GM12892 (cell line): ENCODE measurements around the gene EFL1. TPM values are rescaled to one million over a fixed set of nuclear protein-coding genes. Genes with fewer than 3 reads are reported as not detected.
A peak's percentile ranks its signal among the peaks of the same experiment; 100 is the strongest.
"Not testable (repeated sequence)": the region's sequence is repeated elsewhere in the genome, so short reads cannot be mapped to it uniquely, and the experiment has no call there.

Source experiments
- DNase-seq: peaks from one replicate; pipeline ENCODE4 v3.0.0; 2011; ENCODE audit not compliant: insufficient read length
- FAIRE-seq: peaks from 2 replicates; lab custom pipeline; 2011; peaks lifted over from hg19 to GRCh38; lab: Jason Lieb, UNC
- POLR2A ChIP-seq: IDR thresholded peaks from 2 replicates; pipeline ENCODE4 v1.6.1; 2011; ENCODE audit warnings: low read depth, low read length, control low read depth
- POLR2AphosphoS5 ChIP-seq: IDR thresholded peaks from 2 replicates; pipeline ENCODE4 v1.6.1; 2011; ENCODE audit warnings: low read depth, low read length, control low read depth
- TAF1 ChIP-seq: IDR thresholded peaks from 2 replicates; pipeline ENCODE4 v1.6.1; 2011; ENCODE audit warnings: low read depth, mild to moderate bottlenecking, control low read depth, low read length, borderline replicate concordance
- polyA plus RNA-seq: library from polyadenylated mRNA; unstranded; fragments of >200 nt; gene quantifications from one replicate; pipeline ENCODE4 v1.2.1, GENCODE V29; 2012; ENCODE audit warnings: missing spikeins, inconsistent platforms; ENCODE audit not compliant: missing spikeins

Gene EFL1
- 14.9 TPM for polyA plus RNA-seq

DNA sequence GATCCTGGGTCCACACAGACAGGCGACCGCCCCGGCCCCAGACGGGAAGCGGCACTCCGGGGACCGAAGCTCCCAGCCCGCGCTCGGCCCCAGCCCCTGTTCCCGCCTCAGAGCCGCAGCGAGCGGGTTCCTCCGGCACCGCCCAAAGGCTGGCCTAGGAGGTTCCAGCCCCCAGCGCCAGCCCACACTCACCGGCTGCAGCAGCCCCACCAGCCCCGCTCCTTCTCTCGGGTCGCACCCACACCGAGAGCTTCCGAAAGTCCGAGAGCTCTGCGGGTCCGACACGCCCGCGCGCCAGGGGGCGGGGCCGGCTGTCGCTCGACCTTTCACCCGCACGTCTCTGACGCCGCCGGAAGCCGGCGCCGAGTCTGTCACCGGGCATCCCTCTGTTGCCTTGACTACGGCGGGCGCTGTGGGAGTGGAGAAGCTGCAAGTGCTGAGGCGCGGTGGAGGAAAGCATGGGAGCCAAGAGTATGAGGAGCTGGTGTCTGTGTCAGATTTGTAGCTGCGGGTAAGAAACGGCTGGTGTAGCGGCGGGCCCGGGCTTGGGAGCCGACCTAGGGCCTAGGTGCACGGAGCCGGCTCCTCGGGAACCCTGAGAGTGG, at the start of gene EFL1, which contains the start of gene SAXO2:
TSS of gene EFL1 (minus strand) at position 313 of the 605 bp plus-strand sequence. CDS start 956 bp downstream, outside the sequence.
TSS of gene SAXO2 (plus strand) at position 397 of the 605 bp plus-strand sequence. CDS start at position 459, 62 bp downstream.
- DNase-seq (peak; percentile 77), FAIRE-seq (peak; percentile 92)
- TF ChIP-seq TAF1 (0 out of 2 replicates have a peak, but pooled peaks have one; percentile 37), POLR2AphosphoS5 (peak; percentile 50; the same call in 1 of the 2 replicates), POLR2A (peak; percentile 70; the same call in 1 of the 2 replicates)

GRCh38 chr15:82311321-82311720, 48.8 kb upstream of the EFL1 start:
- not testable (repeated sequence) for DNase-seq, FAIRE-seq

GRCh38 chr15:82309802-82310201, 47.3 kb upstream of the EFL1 start:
- TF ChIP-seq TAF1 (no peak), POLR2A (no peak), POLR2AphosphoS5 (no peak)
- DNase-seq (no peak), FAIRE-seq (no peak)

GRCh38 chr15:82307714-82308081, 45.2 kb upstream of the EFL1 start:
- TF ChIP-seq POLR2AphosphoS5 (no peak), TAF1 (no peak), POLR2A (no peak)
- no peak for FAIRE-seq
- no peak for DNase-seq

DNA sequence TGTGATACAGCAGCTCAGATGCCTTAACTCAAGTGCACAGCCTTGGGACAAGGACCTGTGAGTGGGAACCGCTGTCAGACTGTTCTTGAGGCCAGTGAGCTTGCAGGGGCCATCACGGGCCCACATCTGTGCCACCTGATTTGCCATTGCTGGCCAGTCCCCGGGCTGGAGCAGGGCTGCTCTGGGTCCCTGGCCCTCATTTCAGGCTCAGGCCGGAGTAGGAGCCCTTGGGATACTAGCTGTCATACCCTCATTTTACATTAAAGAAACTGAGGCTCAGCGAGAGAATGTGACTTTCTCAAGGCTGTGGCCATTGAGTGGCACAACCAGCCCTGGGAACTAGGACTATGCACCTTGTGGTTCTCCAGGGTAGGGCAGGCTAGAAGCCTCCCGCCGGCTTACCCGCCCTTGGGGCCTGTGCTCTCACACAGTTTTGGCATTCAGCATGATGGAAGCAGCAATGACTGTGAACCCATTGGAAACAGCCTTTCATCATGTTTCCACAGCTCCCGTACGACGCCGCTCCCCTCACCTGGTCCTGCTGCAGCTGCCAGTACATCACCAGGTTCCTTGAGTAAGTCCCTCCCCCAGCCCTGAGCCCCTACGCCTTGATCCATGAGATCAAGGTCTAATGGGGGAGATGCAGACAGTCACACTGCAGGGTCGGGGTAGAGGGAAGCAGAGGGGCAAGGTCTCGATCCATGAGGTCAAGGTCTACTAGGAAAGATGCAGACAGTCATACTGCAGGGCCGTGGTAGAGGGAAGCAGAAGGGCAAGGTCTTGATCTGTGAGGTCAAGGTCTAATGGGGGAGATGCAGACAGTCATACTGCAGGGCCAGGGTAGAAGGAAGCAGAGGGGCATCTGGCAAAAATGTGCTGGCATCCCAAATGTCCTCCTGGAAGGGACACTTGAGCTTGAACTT, 44.5 kb upstream of the EFL1 start:
- DNase-seq (no peak), FAIRE-seq (no peak)
- TF ChIP-seq POLR2AphosphoS5 (no peak), TAF1 (no peak), POLR2A (no peak)

GRCh38 chr15:82305621-82306048, 43.1 kb upstream of the EFL1 start:
- no peak for FAIRE-seq
- TF ChIP-seq POLR2A (no peak), TAF1 (no peak), POLR2AphosphoS5 (no peak)

GRCh38 chr15:82304778-82305090, 42.2 kb upstream of the EFL1 start:
- DNase-seq = no peak

More at GRCh38 chr15:82305621-82306048, 43.1 kb upstream of the EFL1 start:
- no peak for DNase-seq

DNA sequence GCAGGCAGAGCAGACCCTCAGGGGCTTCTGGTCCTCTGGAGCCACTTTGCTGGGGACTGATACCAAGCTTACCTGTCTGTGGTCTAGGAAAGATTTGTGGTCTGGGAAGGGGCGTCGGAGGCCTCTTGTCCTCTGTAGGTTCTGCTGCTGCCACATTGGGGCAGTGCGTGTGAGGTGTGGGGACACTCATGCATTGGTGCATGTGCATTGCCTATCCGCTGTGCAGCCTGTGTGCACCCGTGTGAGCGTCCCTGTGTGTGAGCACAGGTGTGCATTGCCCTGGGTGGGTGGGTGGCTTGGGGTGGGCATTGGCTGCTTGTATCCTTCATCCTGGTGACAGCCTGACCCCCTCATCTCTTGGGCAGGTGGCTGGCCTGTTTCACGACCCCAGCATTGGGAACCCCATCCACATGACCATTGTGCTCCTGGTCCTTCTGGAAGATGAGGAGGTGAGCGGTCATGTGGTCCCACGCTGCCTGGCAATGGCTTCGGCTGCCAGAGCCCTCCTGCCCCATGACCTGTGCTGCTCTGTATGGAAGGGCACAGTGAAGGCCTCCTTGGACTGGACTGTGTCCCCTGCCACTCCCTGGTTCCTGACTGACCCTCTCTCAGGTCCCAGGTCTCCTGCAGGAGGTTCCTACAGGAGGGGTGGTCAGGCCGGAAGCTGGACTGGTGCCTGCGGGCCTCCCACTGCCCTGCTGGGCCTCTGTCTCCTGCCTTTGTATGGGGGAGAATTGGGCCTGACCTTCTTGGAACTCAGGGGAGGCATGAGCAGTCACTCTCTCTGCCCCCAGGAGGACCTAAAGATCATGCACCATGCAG, 41.6 kb upstream of the EFL1 start:
- TF ChIP-seq TAF1 (no peak), POLR2A (no peak)
- DNase-seq (no peak), FAIRE-seq (no peak)

More at GRCh38 chr15:82304778-82305090, 42.2 kb upstream of the EFL1 start:
- FAIRE-seq = no peak
- TF ChIP-seq TAF1 (no peak), POLR2AphosphoS5 (no peak), POLR2A (no peak)

GRCh38 chr15:82301296-82302016, 38.9 kb upstream of the EFL1 start:
- FAIRE-seq (no peak), DNase-seq (no peak)
- no peak for TF ChIP-seq POLR2A
- no peak for TF ChIP-seq TAF1
- no peak for TF ChIP-seq POLR2AphosphoS5

DNA sequence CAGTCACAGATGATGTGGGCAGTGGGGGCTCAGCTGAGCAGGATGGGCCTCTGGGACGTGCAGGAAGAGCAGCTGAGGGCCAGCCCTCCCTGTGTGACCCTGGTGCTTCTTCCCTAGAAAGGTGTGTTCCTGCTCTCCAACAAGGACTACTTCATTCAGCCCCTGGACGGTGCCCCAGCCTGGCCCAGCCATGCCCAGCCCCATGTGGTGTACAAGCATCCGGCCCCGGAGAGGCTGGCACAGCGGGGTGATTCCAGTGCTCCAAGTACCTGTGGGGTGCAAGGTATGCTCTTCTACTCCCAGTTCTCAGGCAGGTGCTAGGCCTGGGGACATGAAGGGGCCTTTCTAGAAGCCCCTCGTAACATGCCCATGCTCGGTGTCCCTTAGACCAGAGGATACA, 38.3 kb upstream of the EFL1 start:
- FAIRE-seq = no peak
- TF ChIP-seq POLR2AphosphoS5 (no peak), POLR2A (no peak), TAF1 (no peak)

GRCh38 chr15:82300326-82300725, 37.8 kb upstream of the EFL1 start:
- not testable (repeated sequence) for DNase-seq, FAIRE-seq

More for the DNA sequence above, 38.3 kb upstream of the EFL1 start:
- no peak for DNase-seq

- FAIRE-seq, DNase-seq: not testable (repeated sequence)
Measured at GRCh38 chr15:82299511-82299914, 37.0 kb upstream of the EFL1 start.
